Muscle of leg (tissue), 11 donors: ENCODE data around the gene MPRIP. TPM values are rescaled to one million over a fixed set of nuclear protein-coding genes. Genes with fewer than 3 reads are reported as not detected.
"Not testable (repeated sequence)": the region's sequence is repeated elsewhere in the genome, so short reads cannot be mapped to it uniquely, and the experiment has no call there.

Experiments
- DNase-seq: peaks from one replicate; pipeline ENCODE4 v3.0.0; 2013
- H3K27ac ChIP-seq: one replicate; pipeline ENCODE4 v1.5.1; 2013; ENCODE audit warnings: mild to moderate bottlenecking, low read length, control low read depth
- H3K27me3 ChIP-seq: one replicate; pipeline ENCODE4 v1.6.1; 2013; ENCODE audit warnings: low read length; ENCODE audit not compliant: control insufficient read depth, insufficient read depth
- H3K36me3 ChIP-seq: one replicate; pipeline ENCODE4 v1.6.1; 2013; ENCODE audit warnings: low read length; ENCODE audit not compliant: control insufficient read depth, insufficient read depth
- H3K4me1 ChIP-seq: one replicate; pipeline ENCODE4 v1.6.1; 2013; ENCODE audit warnings: low read length; ENCODE audit not compliant: control insufficient read depth, insufficient read depth
- H3K4me3 ChIP-seq: one replicate; pipeline ENCODE4 v1.5.1; 2013; ENCODE audit warnings: low read length, control low read depth
- H3K9me3 ChIP-seq: replicated peaks from 2 replicates; pipeline ENCODE4 v1.6.1; 2013; ENCODE audit warnings: low read depth, low read length; ENCODE audit not compliant: control insufficient read depth
- WGBS: methylation state at CpG from one replicate; pipeline ENCODE4 v1.1.5; 2013; ENCODE audit warnings: missing lambda C conversion rate; ENCODE audit not compliant: insufficient coverage; 5-methylcytosine and 5-hydroxymethylcytosine counted together
- polyA plus RNA-seq, 8 donors: library from polyadenylated mRNA; unstranded; fragments of 120-200 nt; gene quantifications; one replicate each; pipeline versions ENCODE4 v1.2.1 to v1.2.3, GENCODE V29; 2013; ENCODE audit warnings: inconsistent platforms in 1 of 8, low replicate concordance in 1 of 8; ENCODE audit not compliant: insufficient read length in 8 of 8, insufficient read depth in 1 of 8
- total RNA-seq: library from RNA; stranded (reverse); fragments of 120-200 nt; gene quantifications from one replicate; pipeline ENCODE4 v1.2.4, GENCODE V29; 2013

MPRIP gene
- total and polyA plus RNA-seq, 9 donors: 144 to 211 (median 198) TPM

DNA sequence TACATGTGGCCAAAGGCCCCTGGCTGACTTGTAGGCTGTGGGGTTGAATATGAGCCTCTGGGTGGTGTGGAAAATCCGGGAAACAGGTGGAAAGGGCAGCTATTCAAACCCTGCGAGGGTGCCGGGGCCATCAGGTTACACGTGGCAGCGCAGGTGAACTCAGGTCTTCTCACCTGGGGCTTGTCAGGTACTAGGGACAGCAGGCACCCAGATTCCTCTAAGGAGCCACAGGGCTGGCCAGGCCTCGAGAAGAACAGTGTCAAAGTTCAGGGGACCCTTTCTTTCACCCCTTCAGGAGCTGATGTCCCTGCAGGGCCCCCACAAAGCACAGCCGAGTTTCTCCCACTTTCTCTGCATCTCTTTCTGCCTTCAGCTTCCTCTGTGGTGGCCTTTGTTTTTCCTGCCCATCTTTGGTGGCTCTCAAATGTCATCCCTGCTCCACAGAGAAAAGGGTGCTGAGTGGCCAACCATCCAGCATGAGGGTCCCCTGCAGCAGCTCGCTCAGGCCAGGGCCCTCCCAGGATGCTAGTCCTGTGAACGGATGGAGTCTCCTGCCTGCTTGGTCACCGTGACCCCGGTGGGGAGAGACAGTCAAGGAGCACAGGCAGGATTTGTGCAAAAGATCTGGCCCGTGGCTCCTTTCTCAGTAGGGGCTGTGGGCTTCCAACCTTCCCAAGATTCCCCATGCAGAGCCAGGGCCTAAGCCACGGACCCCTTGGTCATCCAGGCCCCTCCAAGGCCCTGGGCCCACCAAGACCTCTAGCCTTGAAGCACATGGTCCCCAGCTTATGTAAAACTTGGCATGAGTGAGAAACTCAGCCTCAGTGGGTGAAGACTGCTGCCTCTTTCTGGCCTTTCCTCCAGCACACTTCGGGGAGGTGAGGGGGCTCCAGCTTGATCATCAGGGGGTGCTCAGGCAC, 28.2 kb upstream of the MPRIP start:
- H3K27me3 ChIP-seq, H3K36me3 ChIP-seq, H3K4me3 ChIP-seq, DNase-seq, H3K9me3 ChIP-seq, H3K27ac ChIP-seq, H3K4me1 ChIP-seq: not testable (repeated sequence)
- 80% methylated on average over 5 of the region's 14 CpGs for WGBS

DNA sequence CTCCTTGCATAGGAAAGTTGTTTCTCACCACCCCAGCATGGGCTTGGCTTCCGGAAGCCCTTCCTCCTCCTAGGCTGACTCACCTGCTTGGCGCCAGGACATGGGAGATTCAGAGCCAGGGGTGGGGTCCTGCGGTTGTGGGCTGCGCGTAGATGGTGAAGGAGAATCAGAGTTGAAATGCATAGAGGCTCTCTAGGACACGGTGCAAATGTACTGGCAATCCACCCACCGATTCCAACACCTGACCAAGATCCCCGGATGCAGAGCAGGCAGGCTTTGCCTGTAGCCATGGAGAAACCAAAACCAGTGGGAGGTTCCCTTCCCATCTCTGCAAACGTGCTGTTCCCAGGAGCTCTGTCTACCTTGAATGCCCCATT, 27.5 kb upstream of the MPRIP start:
- 79% methylated on average over 5 of the region's 9 CpGs for WGBS
- not testable (repeated sequence) for DNase-seq, H3K27me3 ChIP-seq, H3K36me3 ChIP-seq, H3K9me3 ChIP-seq, H3K4me1 ChIP-seq, H3K4me3 ChIP-seq, H3K27ac ChIP-seq

DNA sequence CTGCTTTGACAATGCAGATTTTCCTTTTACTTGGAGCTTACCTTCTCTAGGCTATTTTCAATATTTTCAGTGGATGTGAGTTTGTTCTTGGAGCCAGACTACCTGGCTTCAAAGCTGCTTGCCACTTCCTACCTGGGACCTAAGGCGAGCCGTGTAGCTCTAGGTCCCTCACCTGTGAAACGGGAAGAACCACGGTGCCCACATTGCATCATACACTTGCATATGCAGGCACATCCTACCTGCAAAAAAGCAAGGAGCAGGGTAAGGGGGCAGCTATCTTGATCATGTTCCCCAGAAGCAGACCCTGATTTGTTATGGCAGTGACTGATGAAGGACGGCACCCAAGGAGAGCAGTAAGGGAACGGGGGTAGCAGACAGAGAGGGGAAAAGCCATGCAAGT, 27.0 kb upstream of the MPRIP start:
- Histone ChIP-seq H3K27me3 (no peaks in the 10 kb centered on the region), H3K27ac (no peak overlapping the region), H3K4me3 (no peak overlapping the region), H3K36me3 (no peaks in the 10 kb centered on the region), H3K4me1 (no peaks in the 10 kb centered on the region), H3K9me3 (no peaks in the 10 kb centered on the region)
- no peak for DNase-seq
- 76% methylated on average over 2 of the region's 6 CpGs for WGBS

DNA sequence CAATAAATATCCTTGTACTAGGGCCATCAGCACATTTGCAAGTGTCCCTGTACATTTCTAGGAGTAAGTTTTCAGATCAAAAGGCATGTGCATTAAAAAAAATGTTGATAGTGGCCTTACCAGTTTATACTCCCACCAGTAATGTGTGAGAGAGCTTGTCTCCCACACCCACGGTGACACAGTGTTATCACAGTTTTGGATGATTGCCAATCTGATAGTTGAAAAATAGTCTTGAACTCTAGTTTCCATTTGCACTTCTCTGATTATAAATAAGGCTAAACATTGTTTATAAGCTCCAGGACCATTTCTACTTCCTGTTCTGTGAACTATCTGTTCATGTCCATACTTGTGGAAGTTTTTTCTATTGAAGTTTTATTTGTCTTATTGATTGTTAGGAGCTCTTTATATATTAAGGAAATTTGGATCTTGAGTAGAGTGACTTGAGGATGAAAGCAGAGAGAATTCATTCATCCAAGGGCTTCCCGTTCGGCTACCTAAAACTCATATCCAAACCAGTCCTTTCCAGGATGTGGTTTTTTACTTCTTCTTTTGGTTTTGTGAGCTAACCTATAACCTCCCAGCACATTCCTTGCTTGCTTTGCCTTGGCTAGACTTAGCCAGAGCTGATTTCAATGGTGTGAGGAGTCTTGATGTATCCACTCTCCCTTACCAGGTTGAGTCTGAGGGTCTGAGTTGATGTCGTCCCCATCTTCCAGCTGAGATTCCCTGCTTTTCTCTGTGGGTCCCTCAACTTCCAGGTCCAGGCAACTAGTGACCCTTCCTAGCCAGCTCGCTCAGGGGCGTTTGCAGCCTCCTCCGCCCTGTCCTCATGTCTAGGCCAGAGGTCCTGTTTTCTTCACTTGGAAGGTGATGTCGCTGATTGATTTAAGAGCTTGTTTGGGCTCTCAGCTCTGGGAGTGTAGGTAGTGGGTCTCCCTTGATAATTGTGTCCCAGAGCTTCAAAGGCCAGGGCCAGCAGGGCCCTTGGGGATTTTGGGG, 25.8 kb upstream of the MPRIP start:
- H3K36me3 ChIP-seq, H3K27ac ChIP-seq, H3K9me3 ChIP-seq, H3K27me3 ChIP-seq, H3K4me1 ChIP-seq, H3K4me3 ChIP-seq, DNase-seq: not testable (repeated sequence)
- 100% methylated on average over 1 of the region's 8 CpGs for WGBS

DNA sequence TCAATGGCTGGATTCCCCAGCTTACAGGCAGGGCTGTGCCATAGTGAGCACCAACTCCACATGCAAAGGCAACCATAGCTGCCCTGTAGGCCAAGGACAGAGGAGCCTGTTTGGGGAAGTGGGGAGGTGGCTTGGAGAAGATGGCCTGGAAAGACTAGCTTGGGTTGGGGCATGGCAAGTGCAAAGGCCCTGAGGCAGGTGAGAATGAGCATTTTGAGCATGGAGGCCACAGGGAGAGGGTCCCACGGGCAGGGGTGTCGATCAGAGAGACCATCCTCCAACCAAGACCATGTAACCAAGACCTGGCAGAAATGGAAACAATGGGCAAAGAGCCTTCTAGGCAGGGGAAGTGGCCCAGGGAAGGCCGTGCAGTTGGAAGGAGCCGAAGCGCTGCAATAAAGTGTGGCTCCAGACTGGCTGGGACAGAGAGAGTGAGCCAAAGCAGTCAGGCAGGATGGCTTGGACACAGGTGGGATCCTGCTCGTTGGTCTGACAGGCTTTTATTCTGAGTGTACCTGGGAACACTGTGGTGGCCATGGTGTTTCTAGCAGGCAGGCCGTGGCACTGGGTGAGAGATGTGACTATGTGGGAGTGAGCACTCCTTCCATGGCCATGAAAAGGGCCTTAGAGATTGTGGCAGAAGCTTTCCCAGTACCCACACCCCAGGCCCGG, 24.8 kb upstream of the MPRIP start:
- H3K4me1 ChIP-seq: peaks cover 17% of the 10 kb centered on the region
- 89% methylated on average over 7 of the region's 8 CpGs for WGBS
- no peaks in the 10 kb centered on the region for H3K27me3 ChIP-seq
- H3K27ac ChIP-seq: no peak overlapping the region
- DNase-seq: no peak
- no peaks in the 10 kb centered on the region for H3K36me3 ChIP-seq
- H3K4me3 ChIP-seq: no peak overlapping the region
- H3K9me3 ChIP-seq: no peaks in the 10 kb centered on the region

DNA sequence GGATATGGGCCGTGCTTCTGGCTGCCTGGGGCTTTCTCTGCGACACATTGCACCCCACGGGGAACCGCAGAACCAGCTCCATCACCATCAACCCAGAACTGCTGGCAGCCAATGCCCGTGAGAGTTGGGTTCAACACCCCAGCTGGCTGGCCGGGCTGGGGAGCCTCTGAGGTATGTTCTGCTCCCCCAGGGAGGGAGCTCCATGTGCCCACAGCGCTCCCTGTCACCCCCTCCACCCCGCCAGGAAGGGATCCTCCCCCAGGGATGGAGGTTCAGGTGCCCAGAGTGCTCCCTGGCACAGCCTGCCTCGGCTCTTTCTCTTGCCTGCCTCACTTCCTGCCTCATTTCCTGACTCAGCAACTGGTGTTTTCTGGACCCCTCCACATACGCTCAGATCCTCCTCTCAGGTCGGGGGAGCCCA, 24.2 kb upstream of the MPRIP start:
- H3K9me3 ChIP-seq: no peaks in the 10 kb centered on the region

DNA sequence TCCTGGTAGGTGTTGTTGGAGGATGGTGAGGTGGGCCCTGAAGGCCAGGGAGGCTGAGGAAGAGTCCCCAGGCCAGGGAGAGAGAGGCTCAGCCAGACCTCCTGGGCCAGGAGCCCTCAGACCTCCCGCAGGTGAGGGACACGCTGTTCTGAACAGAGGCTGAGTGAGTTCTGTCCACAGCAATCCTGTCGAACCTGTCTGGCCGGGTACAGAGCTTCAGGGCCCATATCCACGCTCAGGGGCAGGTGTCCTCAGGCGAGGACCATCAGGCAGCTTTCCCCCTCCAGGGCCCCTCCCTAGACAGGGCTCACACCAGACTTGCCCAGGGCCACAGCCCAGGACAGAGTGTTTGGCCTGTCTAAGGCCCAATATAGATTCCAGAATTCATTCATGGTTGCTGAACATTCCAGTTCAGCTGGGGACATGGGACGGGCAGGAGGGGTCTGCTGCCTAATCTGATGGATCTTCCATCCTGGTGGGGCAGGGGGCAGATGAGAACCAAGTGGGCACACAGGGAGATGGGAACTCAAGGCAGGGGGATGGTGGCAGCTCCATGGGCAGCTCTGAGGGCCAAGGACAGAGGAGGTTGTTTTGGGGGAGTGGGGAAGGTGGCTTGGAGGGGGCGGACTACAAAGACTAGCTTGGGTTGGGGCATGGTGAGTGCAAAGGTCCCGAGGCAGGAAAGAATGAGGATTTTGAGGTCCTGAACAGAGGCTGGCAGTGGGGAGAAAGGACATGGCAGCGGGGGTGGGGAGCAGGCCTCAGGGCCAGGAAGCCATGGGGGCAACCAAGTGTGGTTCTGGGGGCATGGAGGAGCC, 23.4 kb upstream of the MPRIP start:
- no peaks in the 10 kb centered on the region for H3K36me3 ChIP-seq
- peaks cover 17% of the 10 kb centered on the region for H3K4me1 ChIP-seq
- no peak overlapping the region for H3K27ac ChIP-seq
- no peak overlapping the region for H3K4me3 ChIP-seq
- H3K27me3 ChIP-seq: no peaks in the 10 kb centered on the region
- DNase-seq: no peak
- WGBS: 85% methylated on average over 10 of the region's 10 CpGs
- H3K9me3 ChIP-seq: no peaks in the 10 kb centered on the region

More for the DNA sequence above, 24.2 kb upstream of the MPRIP start:
- H3K27ac ChIP-seq: no peak overlapping the region
- peaks cover 17% of the 10 kb centered on the region for H3K4me1 ChIP-seq
- no peak for DNase-seq
- no peak overlapping the region for H3K4me3 ChIP-seq
- no peaks in the 10 kb centered on the region for H3K36me3 ChIP-seq
- 73% methylated on average over 10 of the region's 11 CpGs for WGBS
- no peaks in the 10 kb centered on the region for H3K27me3 ChIP-seq

DNA sequence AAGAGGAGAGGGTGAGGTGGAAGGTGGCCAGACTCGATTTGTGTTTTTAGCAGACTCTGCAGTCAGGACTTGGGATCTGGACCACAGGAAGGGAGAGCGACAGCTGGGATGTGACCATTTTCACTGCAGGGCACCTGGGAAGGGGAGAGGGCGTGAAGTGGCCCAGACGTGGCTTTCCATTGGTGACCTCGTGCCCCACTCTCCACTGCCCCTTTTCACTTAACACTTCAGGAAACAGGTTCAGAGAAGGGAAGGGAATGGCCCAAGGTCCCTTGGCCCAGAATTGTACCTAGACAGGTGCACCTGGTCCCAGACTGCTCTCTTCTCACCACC, 22.9 kb upstream of the MPRIP start:
- no peaks in the 10 kb centered on the region for H3K9me3 ChIP-seq
- no peaks in the 10 kb centered on the region for H3K36me3 ChIP-seq
- H3K4me3 ChIP-seq: no peak overlapping the region
- DNase-seq: no peak
- no CpG with 5 or more reads among the region's 5 CpGs for WGBS
- no peak overlapping the region for H3K27ac ChIP-seq
- peaks cover 17% of the 10 kb centered on the region for H3K4me1 ChIP-seq
- H3K27me3 ChIP-seq: no peaks in the 10 kb centered on the region

DNA sequence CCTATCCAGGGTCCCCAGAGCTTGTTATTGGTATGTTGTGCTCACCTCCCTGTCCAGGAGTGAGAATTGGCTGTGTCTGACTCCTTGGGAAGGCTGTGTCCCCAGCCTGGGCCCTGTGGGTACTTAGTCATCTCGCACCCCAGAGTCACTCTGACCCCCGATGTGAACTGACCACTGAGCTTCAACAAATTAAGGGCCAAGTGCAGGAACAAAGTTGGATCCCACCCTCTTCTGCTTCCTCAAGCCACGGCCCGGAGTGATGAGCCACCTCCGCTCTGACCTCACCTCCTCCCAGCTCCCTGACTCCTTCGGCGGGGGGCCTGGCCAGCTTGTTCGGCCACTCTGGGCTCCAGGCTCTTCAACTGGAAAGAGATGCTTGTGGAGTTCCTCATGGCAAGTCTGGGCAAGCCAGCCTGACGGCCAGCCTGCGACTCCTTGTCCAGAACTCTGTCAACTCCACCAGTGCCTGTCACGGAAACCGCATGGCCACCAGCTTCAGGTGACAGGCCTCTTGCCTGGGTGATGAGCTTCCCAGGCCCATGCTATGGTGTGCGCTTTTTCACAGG, 22.3 kb upstream of the MPRIP start:
- no peak overlapping the region for H3K4me3 ChIP-seq
- H3K27ac ChIP-seq: no peak overlapping the region
- H3K36me3 ChIP-seq: no peaks in the 10 kb centered on the region
- 83% methylated on average over 9 of the region's 13 CpGs for WGBS
- H3K9me3 ChIP-seq: no peaks in the 10 kb centered on the region
- no peak for DNase-seq
- no peaks in the 10 kb centered on the region for H3K27me3 ChIP-seq
- H3K4me1 ChIP-seq: peaks cover 21% of the 10 kb centered on the region
